Measurements from ENCODE around the gene EVPL.

The EVPL gene

DNA sequence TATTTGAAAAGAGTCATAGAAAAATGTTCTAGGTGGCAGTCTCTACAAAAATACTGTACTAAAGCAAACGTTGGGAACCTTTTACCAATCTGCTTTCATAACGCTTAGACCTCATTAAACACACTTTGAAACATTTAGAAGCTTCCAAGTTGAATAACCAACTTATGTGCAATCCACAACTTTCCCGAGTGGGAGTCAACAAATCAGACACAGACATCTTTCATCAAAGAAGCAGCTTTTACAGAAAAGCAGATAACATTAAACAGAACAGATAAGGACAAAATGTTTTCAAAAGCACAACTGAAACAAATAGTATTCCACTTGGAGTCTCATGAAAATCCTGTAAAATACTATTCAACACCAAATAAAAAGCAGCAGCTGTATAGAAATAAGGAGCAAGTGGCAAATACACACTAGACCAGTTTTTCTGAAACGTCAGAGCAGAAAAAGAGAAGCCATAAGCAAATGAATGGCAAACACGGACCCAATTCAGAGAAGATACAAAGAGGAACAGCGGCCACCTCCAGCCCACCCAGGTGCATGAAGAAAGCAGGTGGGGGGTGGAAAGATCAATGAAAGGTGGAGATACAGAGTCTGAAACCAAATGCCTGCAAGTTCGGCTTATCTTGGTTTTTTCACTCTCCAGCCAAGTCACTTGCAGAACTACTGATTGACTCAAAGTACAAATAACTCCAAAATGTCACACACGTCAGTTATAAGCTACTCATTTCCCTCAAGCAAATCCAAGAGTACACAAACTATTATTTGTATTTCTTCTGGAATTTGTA is 67.9 kb downstream of the EVPL start:
- no peak for DNase-seq
